ENCODE measurements around the gene CACNA1G.

Gene CACNA1G

DNA sequence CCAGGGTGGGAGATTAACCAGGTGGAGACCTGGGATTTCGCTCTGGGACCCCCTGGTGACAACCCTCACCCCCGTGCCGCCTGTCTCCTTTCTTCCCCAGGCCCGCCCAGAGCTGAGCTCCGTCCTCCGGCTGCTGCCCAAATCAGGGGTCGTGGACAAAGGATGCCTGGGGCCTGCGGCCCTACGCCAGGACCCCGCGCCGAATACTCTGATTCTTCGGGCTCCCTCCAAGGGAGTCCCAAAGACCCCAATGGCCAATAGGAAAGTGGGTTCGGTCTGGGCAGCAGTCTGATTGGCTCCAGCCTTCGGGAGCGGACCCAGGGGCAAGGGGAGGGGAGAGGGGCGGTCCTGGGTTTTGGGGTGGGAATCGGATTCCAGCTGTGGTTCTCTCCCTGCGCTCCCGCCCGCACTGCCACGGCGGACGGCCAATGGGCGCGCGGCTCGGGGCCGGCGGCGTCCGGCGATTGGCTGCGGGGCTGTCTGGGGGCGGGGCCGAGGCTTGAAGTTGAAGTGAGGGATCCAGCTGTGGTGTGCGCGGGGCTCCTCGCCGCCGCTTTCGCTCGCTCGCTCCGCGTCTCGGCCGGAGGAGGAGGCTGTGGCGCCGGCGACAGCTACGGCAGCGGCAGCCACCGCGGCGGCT is at the start of gene CACNA1G:
TSS of gene CACNA1G (plus strand) at position 531 of the 640 bp plus-strand sequence. CDS start 745 bp downstream, outside the sequence.
- FAIRE-seq = no peak

- no peak for FAIRE-seq
Measured at GRCh38 chr17:50511058-50511457, 49.5 kb upstream of the CACNA1G start.

- no peak for FAIRE-seq
Measured at GRCh38 chr17:50513495-50513894, 47.0 kb upstream of the CACNA1G start.

DNA sequence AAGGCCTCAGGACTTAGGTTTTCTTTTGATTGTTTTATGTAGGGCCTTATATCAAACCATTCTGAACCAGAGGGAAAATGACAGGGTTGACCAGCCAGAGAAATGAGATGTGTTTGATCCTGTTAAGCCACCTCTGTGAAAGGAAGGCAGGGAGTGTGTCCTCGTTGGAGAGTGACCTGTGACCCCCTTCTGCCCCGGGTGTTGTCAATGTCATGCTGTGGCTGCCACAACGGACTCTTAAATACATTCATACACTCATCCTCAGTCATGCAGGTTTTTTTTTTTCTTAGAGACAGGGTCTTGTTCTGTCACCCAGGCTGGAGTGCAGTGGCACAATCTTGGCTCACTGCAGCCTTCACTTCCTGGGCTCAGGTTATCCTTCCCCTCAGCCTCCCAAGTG is 46.1 kb upstream of the CACNA1G start:
- no peak for FAIRE-seq

DNA sequence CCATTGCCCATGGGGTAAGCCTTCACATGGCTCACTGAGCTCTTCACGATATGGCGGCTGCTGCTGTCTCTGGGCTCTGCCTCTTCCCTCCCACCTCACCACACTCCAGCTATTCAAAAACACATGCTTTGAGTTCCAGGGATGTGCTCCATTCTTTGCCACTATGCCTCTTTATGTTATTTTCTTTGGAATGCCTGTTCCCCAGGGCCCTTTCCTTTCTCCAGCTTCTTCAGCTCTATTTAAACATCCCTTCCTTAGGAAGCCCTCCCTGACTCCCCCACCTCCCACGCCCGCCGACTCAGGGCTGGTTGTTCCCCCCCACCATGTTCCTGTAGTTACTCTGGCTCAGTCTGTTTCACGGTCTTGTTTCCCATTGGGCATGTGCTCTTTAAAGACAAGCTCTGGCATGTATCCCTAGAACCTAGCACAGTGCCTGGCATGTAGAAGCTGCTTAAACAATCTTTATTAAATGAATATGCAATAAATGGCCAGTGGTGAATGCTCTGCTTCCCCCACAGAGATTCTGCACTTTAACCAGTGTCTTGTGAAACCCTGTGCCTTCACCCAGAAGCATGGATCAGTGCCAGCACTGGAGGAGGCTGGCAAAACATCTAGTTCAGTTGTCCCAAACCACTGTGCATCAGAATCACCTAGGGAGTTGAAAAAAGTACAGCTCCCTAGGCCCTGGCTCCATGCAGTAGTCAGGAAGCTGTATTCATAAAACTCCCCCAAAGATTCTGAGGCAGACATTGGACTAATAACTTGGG is 45.4 kb upstream of the CACNA1G start:
- no peak for FAIRE-seq

GRCh38 chr17:50517011-50517410 is 43.5 kb upstream of the CACNA1G start:
- FAIRE-seq = no peak

- no peak for FAIRE-seq
Measured at GRCh38 chr17:50517504-50518383, 42.8 kb upstream of the CACNA1G start.

DNA sequence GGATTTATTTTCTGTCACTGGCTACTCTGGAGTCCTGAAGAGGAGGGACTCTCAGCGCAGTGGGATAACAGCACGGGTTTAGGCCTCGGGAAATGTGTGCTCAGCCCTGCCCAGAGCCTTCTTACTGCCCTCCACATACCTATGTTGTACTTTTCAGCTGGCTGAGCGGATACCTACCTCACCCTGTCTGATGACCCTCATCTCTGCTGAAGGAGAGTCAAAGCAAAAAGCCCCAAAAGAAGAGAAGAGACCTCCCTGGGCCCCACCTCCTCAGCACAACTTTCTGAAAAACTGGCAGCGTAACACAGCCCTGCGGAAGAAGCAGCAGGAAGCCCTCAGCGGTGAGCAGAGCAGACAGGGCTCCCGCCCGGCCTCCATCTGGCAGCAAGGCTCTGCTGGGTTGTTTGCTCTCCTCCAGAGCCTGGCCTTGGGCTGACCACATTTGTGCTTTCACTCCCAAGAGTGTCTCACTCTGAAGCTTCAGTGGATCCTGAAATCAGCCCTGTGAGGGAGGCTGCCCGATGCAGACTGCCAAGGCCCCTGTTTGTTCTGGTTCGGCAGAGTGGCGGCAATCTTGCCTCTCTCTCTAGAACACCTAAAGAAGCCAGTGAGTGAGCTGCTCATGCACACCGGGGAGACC is 42.0 kb upstream of the CACNA1G start:
- FAIRE-seq = no peak

GRCh38 chr17:50519141-50519834 is 41.2 kb upstream of the CACNA1G start:
- no peak for FAIRE-seq

DNA sequence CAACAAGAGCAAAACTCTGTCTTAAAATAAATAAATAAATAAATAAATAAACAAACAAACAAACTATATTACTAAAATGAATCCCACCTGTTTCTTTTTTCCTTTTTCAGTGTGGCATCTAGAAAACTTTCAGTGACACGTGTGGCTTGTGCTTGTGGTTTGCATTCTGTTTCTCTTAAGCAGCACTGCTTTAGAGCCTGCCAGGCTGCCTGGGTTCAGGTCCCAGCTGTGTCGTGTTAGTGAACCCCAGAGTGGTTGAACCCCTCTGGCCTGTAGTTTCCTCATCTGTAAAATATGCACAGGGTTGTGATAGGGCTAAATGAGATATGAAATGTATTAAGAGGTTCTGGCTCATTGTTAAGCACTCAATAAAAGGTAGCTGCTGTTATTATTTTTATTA is 40.0 kb upstream of the CACNA1G start:
- FAIRE-seq = no peak

DNA sequence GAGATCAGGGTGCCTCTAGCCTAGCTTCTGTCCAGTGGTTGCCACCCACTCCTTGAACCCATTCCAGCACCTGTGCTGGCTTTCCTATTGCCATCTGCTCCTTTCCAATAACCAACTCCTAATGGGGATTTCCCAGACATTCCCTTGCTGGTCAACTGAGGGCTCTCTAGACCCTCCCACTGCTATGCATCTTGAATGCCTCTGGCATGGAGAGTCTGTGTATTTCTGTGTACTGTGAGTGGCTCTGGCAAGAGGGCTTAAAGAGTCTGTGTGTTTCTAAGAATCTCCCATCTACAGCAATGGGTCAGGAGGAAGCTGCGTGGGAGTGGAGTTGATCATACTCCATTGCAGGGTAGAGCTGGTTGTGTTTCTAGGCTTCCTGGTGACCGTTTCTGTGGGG is 39.0 kb upstream of the CACNA1G start:
- FAIRE-seq = no peak

- no peak for FAIRE-seq
Measured at GRCh38 chr17:50522766-50523165, 37.7 kb upstream of the CACNA1G start.

DNA sequence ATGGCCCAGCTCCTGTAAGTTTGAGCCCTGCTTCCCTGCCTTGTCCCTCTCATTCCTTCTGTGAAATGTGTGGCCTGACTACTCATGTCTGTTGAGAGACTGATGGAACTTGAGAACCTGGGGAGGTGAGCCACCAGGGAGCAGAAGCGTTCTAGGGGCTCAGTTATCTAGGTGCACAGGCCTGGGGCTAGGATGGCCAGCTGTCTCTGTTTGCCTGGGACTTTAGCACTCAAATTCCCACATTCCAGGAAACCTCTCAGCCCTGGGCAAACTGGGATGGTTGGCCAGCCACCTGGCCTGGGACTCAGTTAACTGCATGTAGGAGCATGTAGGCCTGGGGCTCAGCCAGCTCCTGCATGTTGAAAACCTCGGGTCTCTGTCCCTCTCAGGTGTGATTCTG is 37.3 kb upstream of the CACNA1G start:
- FAIRE-seq = no peak

DNA sequence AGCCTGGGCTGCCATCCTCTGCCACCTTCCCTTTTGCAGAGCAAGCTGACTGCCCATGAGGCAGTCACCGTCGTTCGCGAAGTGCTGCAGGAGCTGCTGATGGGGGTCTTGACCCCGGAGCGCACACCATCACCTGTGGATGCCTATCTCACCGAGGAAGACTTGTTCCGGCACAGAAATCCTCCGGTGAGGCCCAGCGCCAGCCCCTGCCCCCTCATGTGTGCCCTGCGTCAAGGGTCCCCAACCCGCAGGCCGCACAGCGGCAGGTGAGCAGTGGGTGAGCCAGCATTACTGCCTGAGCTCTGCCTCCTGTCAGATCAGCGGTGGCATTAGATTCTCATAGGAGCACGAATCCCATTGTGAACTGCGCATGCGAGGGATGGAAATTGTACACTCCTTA is 35.7 kb upstream of the CACNA1G start:
- FAIRE-seq = no peak

- no peak for FAIRE-seq
Measured at GRCh38 chr17:50527155-50527762, 33.3 kb upstream of the CACNA1G start.

DNA sequence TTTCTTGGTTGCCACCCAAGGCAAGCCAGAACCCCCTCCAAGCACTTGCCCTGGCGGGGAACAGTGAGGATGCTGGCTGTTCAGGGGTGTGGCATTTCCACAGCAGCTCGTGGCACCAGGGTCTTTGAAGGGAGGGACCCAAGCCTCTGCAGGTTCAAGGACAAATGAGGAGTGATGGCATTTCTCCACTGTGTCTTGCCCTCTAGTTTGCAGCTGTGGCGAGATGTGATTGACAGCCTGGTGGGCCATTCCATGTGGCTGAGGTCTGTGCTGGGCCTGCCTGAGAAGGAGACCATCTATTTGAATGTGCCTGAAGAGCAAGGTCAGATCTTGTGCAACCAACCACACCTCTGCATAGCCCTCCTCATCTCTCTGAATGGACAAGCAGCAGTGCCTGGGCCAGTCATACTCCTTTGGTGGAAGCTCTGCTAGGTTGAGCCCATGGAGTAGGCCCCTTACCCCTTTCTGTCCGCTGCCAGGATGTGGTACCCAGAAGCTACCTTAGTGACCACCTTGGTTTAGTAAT is 32.5 kb upstream of the CACNA1G start:
- no peak for FAIRE-seq

DNA sequence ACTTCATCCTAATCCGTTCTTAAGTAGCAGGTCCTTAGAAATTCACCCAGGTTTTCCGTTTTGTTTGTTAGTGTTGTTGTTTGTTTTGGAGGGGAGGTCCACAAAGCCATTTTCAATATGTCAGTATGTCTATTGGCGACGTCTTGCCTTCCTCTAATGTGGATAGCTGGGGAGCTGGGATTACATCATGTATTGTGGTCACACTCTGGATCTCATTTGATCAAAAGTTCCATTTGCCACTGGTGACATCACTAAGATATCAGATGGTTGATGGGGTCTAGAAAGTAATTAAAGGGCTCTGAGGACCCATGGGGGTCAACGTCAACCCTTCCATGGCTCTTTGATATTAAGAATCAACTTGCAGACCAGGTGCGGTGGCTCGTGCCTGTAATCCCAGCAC is 30.7 kb upstream of the CACNA1G start:
- FAIRE-seq = no peak

DNA sequence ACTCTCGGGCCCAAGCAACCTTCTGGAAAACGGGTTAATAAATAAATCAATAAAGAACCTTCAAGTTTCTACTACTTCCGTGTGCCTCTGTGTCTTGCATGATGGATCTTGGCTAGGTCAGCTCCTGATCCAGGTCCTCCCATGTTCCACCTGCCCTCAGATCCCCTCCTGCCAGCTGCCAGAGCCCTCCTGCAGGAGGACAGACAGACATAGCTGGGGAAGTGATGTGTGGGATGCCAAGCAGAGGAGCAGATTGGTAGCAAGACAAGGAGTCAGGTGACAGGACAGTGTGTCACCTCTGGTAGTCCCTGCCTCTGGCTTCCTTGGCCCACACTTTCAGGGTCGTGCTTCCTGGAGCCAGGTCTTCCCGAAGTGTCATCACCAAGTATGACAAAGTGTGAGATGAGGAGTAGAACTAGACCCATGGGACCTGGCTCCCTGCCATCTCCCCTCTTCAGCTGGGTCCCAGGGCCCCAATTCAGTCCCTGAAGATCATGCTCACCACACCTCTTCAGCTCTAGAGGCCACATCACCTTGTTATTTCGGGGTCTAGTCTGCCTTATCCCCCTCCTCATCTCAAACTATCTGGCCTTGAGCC is 29.0 kb upstream of the CACNA1G start:
- no peak for FAIRE-seq

DNA sequence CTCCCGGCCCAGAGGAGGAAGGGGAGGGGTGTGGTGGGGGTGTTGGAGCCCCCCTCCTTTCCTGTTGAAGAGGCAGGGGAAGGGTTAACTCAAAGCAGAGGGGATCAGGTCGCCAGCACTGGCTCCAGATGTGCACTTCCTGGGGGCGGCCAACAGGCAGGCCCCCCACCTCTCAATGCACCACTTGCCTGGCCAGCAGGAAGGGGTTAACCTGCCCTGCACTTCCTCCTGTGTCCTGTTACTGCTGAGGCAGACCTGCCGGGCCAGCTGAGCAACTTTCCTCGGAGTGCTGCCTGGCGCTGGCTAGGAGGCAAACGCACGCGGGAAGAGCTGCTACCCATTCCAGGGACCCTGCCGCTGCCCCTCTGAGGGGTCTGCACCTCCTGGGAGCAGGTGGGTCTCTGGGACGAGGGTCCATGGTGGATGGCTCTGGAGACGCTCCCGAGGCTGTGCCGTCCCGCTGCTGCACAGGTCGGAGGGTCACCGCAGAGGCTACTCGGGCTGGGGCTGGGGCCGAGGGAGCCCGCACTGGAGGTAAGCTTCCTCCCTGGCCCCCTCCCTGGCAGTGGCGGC is 28.0 kb upstream of the CACNA1G start, which contains the start of gene EPN3:
TSS of gene EPN3 (plus strand) at position 284 of the 573 bp plus-strand sequence. CDS start 3,822 bp downstream, outside the sequence.
- no peak for FAIRE-seq

GRCh38 chr17:50533185-50533584 is 27.3 kb upstream of the CACNA1G start:
- no peak for FAIRE-seq

GRCh38 chr17:50533720-50534148 is 26.8 kb upstream of the CACNA1G start:
- no peak for FAIRE-seq
